ENCODE data around the gene NHSL2. TPM values are rescaled to one million over a fixed set of nuclear protein-coding genes. Genes with fewer than 3 reads are reported as not detected.

Gene NHSL2
- polyA plus RNA-seq, 2 donors: 0.41 to 0.51 TPM

GRCh38 chrX:72020204-72020603 is 109.6 kb downstream of the NHSL2 start:
- 59% methylated on average over 3 of the region's 3 CpGs for WGBS, 2 donors
- Histone ChIP-seq H3K27ac (ENCODE audit: low read depth in 2 of 2, low read length in 1 of 2) (peak overlapping the region; percentile 16 to 39), H3K4me1 (ENCODE audit: control insufficient read depth in 2 of 2, insufficient read depth in 2 of 2, low read length in 1 of 2) (peaks cover 0 to 3% of the 10 kb centered on the region in 2 donors), H3K36me3 (ENCODE audit: control insufficient read depth in 2 of 2, insufficient read depth in 2 of 2, low read length in 1 of 2) (no peaks in the 10 kb centered on the region), H3K4me3 (ENCODE audit: low read depth in 1 of 2, low read length in 2 of 2) (no peak overlapping the region), H3K9me3 (ENCODE audit: control insufficient read depth in 2 of 2, insufficient read depth in 1 of 2, low read depth in 1 of 2, low read length in 1 of 2) (no peaks in the 10 kb centered on the region), H3K27me3 (ENCODE audit: control insufficient read depth in 1 of 2, insufficient read depth in 2 of 2, low read length in 2 of 2) (no peaks in the 10 kb centered on the region)

- no peaks in the 10 kb centered on the region for H3K27me3 ChIP-seq (ENCODE audit: control insufficient read depth in 1 of 2, insufficient read depth in 2 of 2, low read length in 2 of 2)
These were observed 110.1 kb downstream of the NHSL2 start for GRCh38 chrX:72020788-72021187.

GRCh38 chrX:72021975-72022374 is 111.3 kb downstream of the NHSL2 start:
- H3K4me1 ChIP-seq (ENCODE audit: control insufficient read depth in 2 of 2, insufficient read depth in 2 of 2, low read length in 1 of 2): peaks cover 0 to 3% of the 10 kb centered on the region in 2 donors
- H3K27ac ChIP-seq (ENCODE audit: low read depth in 2 of 2, low read length in 1 of 2): no peak overlapping the region
- H3K27me3 ChIP-seq (ENCODE audit: control insufficient read depth in 1 of 2, insufficient read depth in 2 of 2, low read length in 2 of 2): no peaks in the 10 kb centered on the region
- H3K4me3 ChIP-seq (ENCODE audit: low read depth in 1 of 2, low read length in 2 of 2): no peak overlapping the region
- no peaks in the 10 kb centered on the region for H3K36me3 ChIP-seq (ENCODE audit: control insufficient read depth in 2 of 2, insufficient read depth in 2 of 2, low read length in 1 of 2)
- no peaks in the 10 kb centered on the region for H3K9me3 ChIP-seq (ENCODE audit: control insufficient read depth in 2 of 2, insufficient read depth in 1 of 2, low read depth in 1 of 2, low read length in 1 of 2)
- 59 to 65% methylated on average over 2 of the region's 2 CpGs for WGBS, 2 donors

More at GRCh38 chrX:72020788-72021187, 110.1 kb downstream of the NHSL2 start:
- no peak overlapping the region for H3K4me3 ChIP-seq (ENCODE audit: low read depth in 1 of 2, low read length in 2 of 2)
- H3K9me3 ChIP-seq (ENCODE audit: control insufficient read depth in 2 of 2, insufficient read depth in 1 of 2, low read depth in 1 of 2, low read length in 1 of 2): no peaks in the 10 kb centered on the region
- 75 to 81% methylated on average over 3 of the region's 3 CpGs for WGBS, 2 donors
- H3K36me3 ChIP-seq (ENCODE audit: control insufficient read depth in 2 of 2, insufficient read depth in 2 of 2, low read length in 1 of 2): no peaks in the 10 kb centered on the region
- H3K27ac ChIP-seq (ENCODE audit: low read depth in 2 of 2, low read length in 1 of 2): peak overlapping the region in 1 of 2 donors; percentile 39
- H3K4me1 ChIP-seq (ENCODE audit: control insufficient read depth in 2 of 2, insufficient read depth in 2 of 2, low read length in 1 of 2): peaks cover 0 to 3% of the 10 kb centered on the region in 2 donors

GRCh38 chrX:72023071-72023470 is 112.4 kb downstream of the NHSL2 start:
- H3K9me3 ChIP-seq (ENCODE audit: control insufficient read depth in 2 of 2, insufficient read depth in 1 of 2, low read depth in 1 of 2, low read length in 1 of 2): no peaks in the 10 kb centered on the region
- no peaks in the 10 kb centered on the region for H3K27me3 ChIP-seq (ENCODE audit: control insufficient read depth in 1 of 2, insufficient read depth in 2 of 2, low read length in 2 of 2)
- H3K4me3 ChIP-seq (ENCODE audit: low read depth in 1 of 2, low read length in 2 of 2): no peak overlapping the region
- H3K4me1 ChIP-seq (ENCODE audit: control insufficient read depth in 2 of 2, insufficient read depth in 2 of 2, low read length in 1 of 2): peaks cover 2 to 3% of the 10 kb centered on the region in 2 donors
- 44 to 75% methylated on average over 2 of the region's 2 CpGs for WGBS, 2 donors
- H3K36me3 ChIP-seq (ENCODE audit: control insufficient read depth in 2 of 2, insufficient read depth in 2 of 2, low read length in 1 of 2): no peaks in the 10 kb centered on the region
- H3K27ac ChIP-seq (ENCODE audit: low read depth in 2 of 2, low read length in 1 of 2): no peak overlapping the region

GRCh38 chrX:72025236-72025770 is 114.7 kb downstream of the NHSL2 start:
- Histone ChIP-seq H3K27me3 (ENCODE audit: control insufficient read depth in 1 of 2, insufficient read depth in 2 of 2, low read length in 2 of 2) (no peaks in the 10 kb centered on the region), H3K27ac (ENCODE audit: low read depth in 2 of 2, low read length in 1 of 2) (no peak overlapping the region), H3K9me3 (ENCODE audit: control insufficient read depth in 2 of 2, insufficient read depth in 1 of 2, low read depth in 1 of 2, low read length in 1 of 2) (no peaks in the 10 kb centered on the region), H3K4me3 (ENCODE audit: low read depth in 1 of 2, low read length in 2 of 2) (no peak overlapping the region), H3K4me1 (ENCODE audit: control insufficient read depth in 2 of 2, insufficient read depth in 2 of 2, low read length in 1 of 2) (peaks cover 0 to 4% of the 10 kb centered on the region in 2 donors), H3K36me3 (ENCODE audit: control insufficient read depth in 2 of 2, insufficient read depth in 2 of 2, low read length in 1 of 2) (no peaks in the 10 kb centered on the region)
- WGBS, 2 donors: 79 to 97% methylated on average over 6 of the region's 6 CpGs

GRCh38 chrX:72026341-72027023 is 115.8 kb downstream of the NHSL2 start:
- no peak overlapping the region for H3K27ac ChIP-seq (ENCODE audit: low read depth in 2 of 2, low read length in 1 of 2)
- H3K9me3 ChIP-seq (ENCODE audit: control insufficient read depth in 2 of 2, insufficient read depth in 1 of 2, low read depth in 1 of 2, low read length in 1 of 2): no peaks in the 10 kb centered on the region
- H3K36me3 ChIP-seq (ENCODE audit: control insufficient read depth in 2 of 2, insufficient read depth in 2 of 2, low read length in 1 of 2): no peaks in the 10 kb centered on the region
- H3K4me3 ChIP-seq (ENCODE audit: low read depth in 1 of 2, low read length in 2 of 2): no peak overlapping the region
- H3K4me1 ChIP-seq (ENCODE audit: control insufficient read depth in 2 of 2, insufficient read depth in 2 of 2, low read length in 1 of 2): peaks cover 0 to 4% of the 10 kb centered on the region in 2 donors
- no peaks in the 10 kb centered on the region for H3K27me3 ChIP-seq (ENCODE audit: control insufficient read depth in 1 of 2, insufficient read depth in 2 of 2, low read length in 2 of 2)
- WGBS, 2 donors: 42 to 55% methylated on average over 3 of the region's 3 CpGs

- Histone ChIP-seq H3K4me3 (ENCODE audit: low read depth in 1 of 2, low read length in 2 of 2) (no peak overlapping the region), H3K27me3 (ENCODE audit: control insufficient read depth in 1 of 2, insufficient read depth in 2 of 2, low read length in 2 of 2) (no peaks in the 10 kb centered on the region), H3K9me3 (ENCODE audit: control insufficient read depth in 2 of 2, insufficient read depth in 1 of 2, low read depth in 1 of 2, low read length in 1 of 2) (no peaks in the 10 kb centered on the region), H3K36me3 (ENCODE audit: control insufficient read depth in 2 of 2, insufficient read depth in 2 of 2, low read length in 1 of 2) (no peaks in the 10 kb centered on the region), H3K27ac (ENCODE audit: low read depth in 2 of 2, low read length in 1 of 2) (no peak overlapping the region), H3K4me1 (ENCODE audit: control insufficient read depth in 2 of 2, insufficient read depth in 2 of 2, low read length in 1 of 2) (peaks cover 0 to 4% of the 10 kb centered on the region in 2 donors)
- whole genome bisulfite sequencing, 2 donors: 71 to 74% methylated on average over 14 of the region's 14 CpGs
These were observed 116.6 kb downstream of the NHSL2 start for GRCh38 chrX:72027024-72027913.

GRCh38 chrX:72027914-72028307 is 117.3 kb downstream of the NHSL2 start:
- H3K4me3 ChIP-seq (ENCODE audit: low read depth in 1 of 2, low read length in 2 of 2): no peak overlapping the region
- no peak overlapping the region for H3K27ac ChIP-seq (ENCODE audit: low read depth in 2 of 2, low read length in 1 of 2)

GRCh38 chrX:72028701-72029470 is 118.2 kb downstream of the NHSL2 start:
- Histone ChIP-seq H3K9me3 (ENCODE audit: control insufficient read depth in 2 of 2, insufficient read depth in 1 of 2, low read depth in 1 of 2, low read length in 1 of 2) (no peaks in the 10 kb centered on the region), H3K4me3 (ENCODE audit: low read depth in 1 of 2, low read length in 2 of 2) (no peak overlapping the region), H3K27me3 (ENCODE audit: control insufficient read depth in 1 of 2, insufficient read depth in 2 of 2, low read length in 2 of 2) (no peaks in the 10 kb centered on the region), H3K36me3 (ENCODE audit: control insufficient read depth in 2 of 2, insufficient read depth in 2 of 2, low read length in 1 of 2) (no peaks in the 10 kb centered on the region), H3K27ac (ENCODE audit: low read depth in 2 of 2, low read length in 1 of 2) (no peak overlapping the region), H3K4me1 (ENCODE audit: control insufficient read depth in 2 of 2, insufficient read depth in 2 of 2, low read length in 1 of 2) (peaks cover 0 to 4% of the 10 kb centered on the region in 2 donors)
- WGBS, 2 donors: 79 to 81% methylated on average over 6 of the region's 6 CpGs

More at GRCh38 chrX:72027914-72028307, 117.3 kb downstream of the NHSL2 start:
- H3K9me3 ChIP-seq (ENCODE audit: control insufficient read depth in 2 of 2, insufficient read depth in 1 of 2, low read depth in 1 of 2, low read length in 1 of 2): no peaks in the 10 kb centered on the region
- no peaks in the 10 kb centered on the region for H3K36me3 ChIP-seq (ENCODE audit: control insufficient read depth in 2 of 2, insufficient read depth in 2 of 2, low read length in 1 of 2)
- no peaks in the 10 kb centered on the region for H3K27me3 ChIP-seq (ENCODE audit: control insufficient read depth in 1 of 2, insufficient read depth in 2 of 2, low read length in 2 of 2)
- WGBS, 2 donors: 80 to 83% methylated on average over 2 of the region's 2 CpGs
- peaks cover 0 to 4% of the 10 kb centered on the region in 2 donors for H3K4me1 ChIP-seq (ENCODE audit: control insufficient read depth in 2 of 2, insufficient read depth in 2 of 2, low read length in 1 of 2)

All from esophagus (tissue), 2 donors.